Measurements from ENCODE around the gene SORCS2. TPM values are rescaled to one million over a fixed set of nuclear protein-coding genes. Genes with fewer than 3 reads are reported as not detected.

The SORCS2 gene
- total and polyA plus RNA-seq, 2 of the 13 experiments (the other 11 are each of a cell fraction or from before 2014, with no cell fraction given) = 0.82 to 1.0 TPM

DNA sequence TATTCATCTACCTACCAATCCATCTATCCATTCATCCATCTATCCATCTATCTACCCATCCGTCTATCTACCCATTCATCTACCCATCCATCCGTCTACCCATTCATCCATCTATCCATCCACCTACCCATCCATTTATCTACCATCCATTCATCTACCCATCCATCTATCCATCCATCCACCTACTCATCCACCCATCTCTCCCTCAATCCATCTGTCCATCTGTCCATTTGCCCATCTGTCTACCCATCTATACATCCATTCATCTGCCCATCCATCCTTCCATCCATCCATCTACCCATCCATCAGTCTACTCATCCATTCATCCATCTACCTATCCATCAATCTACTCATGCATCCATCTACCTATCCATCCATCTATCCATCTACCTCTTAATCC is 369.2 kb downstream of the SORCS2 start:
- 76% methylated on average over 2 of the region's 2 CpGs for WGBS (ENCODE audit: low lambda C conversion rate)
- ChIA-PET CTCF (ENCODE audit: low intra/inter-chr PET ratio, low total read pairs) (no interaction called here), POLR2A (no interaction called here)
- 0 out of 2 replicates have a peak, but pooled peaks cover under 1% of the 10 kb centered on the region for H3K9me3 ChIP-seq (ENCODE audit: low read length)
- H3K4me1 ChIP-seq (ENCODE audit: insufficient read depth, low read length) = peaks cover 45% of the 10 kb centered on the region
- DNase-seq (ENCODE audit: low spot score) (no peak), ATAC-seq (no peak), FAIRE-seq (no peak)
- TF ChIP-seq ZNF44 (CRISPR knock-in tag; IDR thresholded peaks at IDR 0.05) (no peak), NBN (conservative IDR thresholded peaks at IDR 0.05) (0 out of 2 replicates have a peak, but pooled peaks have one; percentile 25), ZNF543 (CRISPR knock-in tag; IDR thresholded peaks at IDR 0.05) (no peak), SRSF9 (IDR thresholded peaks at IDR 0.05; ENCODE audit: borderline replicate concordance, insufficient read depth, low read depth, low read length, poor library complexity, severe bottlenecking) (no peak)
- TF ChIP-seq, protein P1, sequence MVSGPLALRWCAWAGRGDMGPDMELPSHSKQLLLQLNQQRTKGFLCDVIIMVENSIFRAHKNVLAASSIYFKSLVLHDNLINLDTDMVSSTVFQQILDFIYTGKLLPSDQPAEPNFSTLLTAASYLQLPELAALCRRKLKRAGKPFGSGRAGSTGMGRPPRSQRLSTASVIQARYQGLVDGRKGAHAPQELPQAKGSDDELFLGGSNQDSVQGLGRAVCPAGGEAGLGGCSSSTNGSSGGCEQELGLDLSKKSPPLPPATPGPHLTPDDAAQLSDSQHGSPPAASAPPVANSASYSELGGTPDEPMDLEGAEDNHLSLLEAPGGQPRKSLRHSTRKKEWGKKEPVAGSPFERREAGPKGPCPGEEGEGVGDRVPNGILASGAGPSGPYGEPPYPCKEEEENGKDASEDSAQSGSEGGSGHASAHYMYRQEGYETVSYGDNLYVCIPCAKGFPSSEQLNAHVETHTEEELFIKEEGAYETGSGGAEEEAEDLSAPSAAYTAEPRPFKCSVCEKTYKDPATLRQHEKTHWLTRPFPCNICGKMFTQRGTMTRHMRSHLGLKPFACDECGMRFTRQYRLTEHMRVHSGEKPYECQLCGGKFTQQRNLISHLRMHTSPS (CRISPR knock-in tag; IDR thresholded peaks at IDR 0.05; ENCODE audit: low read depth) = no peak
- no peak overlapping the region for H3K9ac ChIP-seq (ENCODE audit: insufficient read depth, low read depth, low read length)
- no peak overlapping the region for H3K27ac ChIP-seq (ENCODE audit: extremely low read length, insufficient read depth, low read length)
- H3K36me3 ChIP-seq (replicated peaks in 1 of 2; ENCODE audit: control insufficient read depth in 1 of 2, insufficient read depth in 2 of 2, low read length in 2 of 2) = no peaks in the 10 kb centered on the region
- BruUV-seq (replicated peaks) = no TSS peak
- no peak overlapping the region for H3K4me3 ChIP-seq (replicated peaks in 1 of 3; ENCODE audit: insufficient read depth in 1 of 3, low read depth in 2 of 3, low read length in 3 of 3)
- no peaks in the 10 kb centered on the region for H4K20me1 ChIP-seq (ENCODE audit: insufficient read depth, low read length)
- no peak overlapping the region for H2AFZ ChIP-seq (ENCODE audit: low read length)
- H3K79me2 ChIP-seq (ENCODE audit: insufficient read depth, low read length) = no peaks in the 10 kb centered on the region
- intact Hi-C loops (cut with micrococcal nuclease; ENCODE audit: unreplicated experiment) (no loop called here), in situ Hi-C loops (cut with HindIII; ENCODE audit: extremely low pct_ligation_motif_present, low pct_unique_long_range_greater_than_20kb) (no loop called here)
- no peaks in the 10 kb centered on the region; a peak in 1 of 5 replicates for H3K27me3 ChIP-seq (ENCODE audit: control insufficient read depth in 1 of 2, insufficient read depth in 2 of 2, low read length in 2 of 2)
- H3K4me2 ChIP-seq (ENCODE audit: low read depth, low read length) = no peak overlapping the region

DNA sequence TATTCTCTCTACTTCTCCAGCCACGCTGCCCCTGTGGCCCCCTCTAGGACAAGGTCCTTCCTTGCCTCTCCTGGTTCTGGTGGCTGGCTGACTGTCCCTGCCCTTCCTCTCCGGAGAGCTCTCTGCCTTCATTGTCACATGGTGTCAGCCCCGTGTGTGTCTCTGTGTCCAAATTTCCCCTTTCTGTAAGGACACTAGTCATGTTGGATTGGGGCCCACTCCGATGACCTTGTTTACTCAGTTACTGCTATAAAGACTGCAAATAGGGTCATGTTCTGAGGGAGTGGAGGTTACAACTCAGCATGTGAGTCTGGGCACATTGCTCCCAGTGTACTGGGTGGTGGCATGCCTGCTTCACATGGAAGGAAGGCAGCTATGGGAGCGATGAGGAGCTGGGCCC is 371.9 kb downstream of the SORCS2 start:
- in situ Hi-C loops (cut with HindIII; ENCODE audit: extremely low pct_ligation_motif_present, low pct_unique_long_range_greater_than_20kb) (no loop called here), intact Hi-C loops (cut with micrococcal nuclease; ENCODE audit: unreplicated experiment) (no loop called here)
- no peaks in the 10 kb centered on the region for H3K36me3 ChIP-seq (replicated peaks in 1 of 2; ENCODE audit: control insufficient read depth in 1 of 2, insufficient read depth in 2 of 2, low read length in 2 of 2)
- H3K27me3 ChIP-seq (ENCODE audit: control insufficient read depth in 1 of 2, insufficient read depth in 2 of 2, low read length in 2 of 2) = no peaks in the 10 kb centered on the region; a peak in 1 of 5 replicates
- no peaks in the 10 kb centered on the region for H4K20me1 ChIP-seq (ENCODE audit: insufficient read depth, low read length)
- FAIRE-seq (no peak), DNase-seq (ENCODE audit: low spot score) (peak; percentile 9), ATAC-seq (peak; percentile 63)
- H3K9me3 ChIP-seq (ENCODE audit: low read length) = no peaks in the 10 kb centered on the region
- 6% methylated on average over 3 of the region's 5 CpGs for WGBS (ENCODE audit: low lambda C conversion rate)
- peak overlapping the region; percentile 40 for H3K4me2 ChIP-seq (ENCODE audit: low read depth, low read length)
- no peak overlapping the region for H2AFZ ChIP-seq (ENCODE audit: low read length)
- H3K9ac ChIP-seq (ENCODE audit: insufficient read depth, low read depth, low read length) = peak overlapping the region; percentile 23; the same call in 1 of the 2 replicates
- no peak overlapping the region; a peak in 1 of 6 replicates for H3K4me3 ChIP-seq (replicated peaks in 1 of 3; ENCODE audit: insufficient read depth in 1 of 3, low read depth in 2 of 3, low read length in 3 of 3)
- no TSS peak for BruUV-seq (replicated peaks)
- H3K4me1 ChIP-seq (ENCODE audit: insufficient read depth, low read length) = peaks cover 35% of the 10 kb centered on the region
- no peaks in the 10 kb centered on the region for H3K79me2 ChIP-seq (ENCODE audit: insufficient read depth, low read length)
- ChIA-PET POLR2A (no interaction called here), CTCF (ENCODE audit: low intra/inter-chr PET ratio, low total read pairs) (no interaction called here)
- H3K27ac ChIP-seq (ENCODE audit: extremely low read length, insufficient read depth, low read length) = peak overlapping the region; percentile 44
- TF ChIP-seq ZNF138 (CRISPR knock-in tag; IDR thresholded peaks at IDR 0.05; ENCODE audit: low read depth) = no peak
- no peak for TF ChIP-seq MIER3 (CRISPR knock-in tag; IDR thresholded peaks at IDR 0.05; ENCODE audit: borderline replicate concordance)
- TF ChIP-seq, protein P2, sequence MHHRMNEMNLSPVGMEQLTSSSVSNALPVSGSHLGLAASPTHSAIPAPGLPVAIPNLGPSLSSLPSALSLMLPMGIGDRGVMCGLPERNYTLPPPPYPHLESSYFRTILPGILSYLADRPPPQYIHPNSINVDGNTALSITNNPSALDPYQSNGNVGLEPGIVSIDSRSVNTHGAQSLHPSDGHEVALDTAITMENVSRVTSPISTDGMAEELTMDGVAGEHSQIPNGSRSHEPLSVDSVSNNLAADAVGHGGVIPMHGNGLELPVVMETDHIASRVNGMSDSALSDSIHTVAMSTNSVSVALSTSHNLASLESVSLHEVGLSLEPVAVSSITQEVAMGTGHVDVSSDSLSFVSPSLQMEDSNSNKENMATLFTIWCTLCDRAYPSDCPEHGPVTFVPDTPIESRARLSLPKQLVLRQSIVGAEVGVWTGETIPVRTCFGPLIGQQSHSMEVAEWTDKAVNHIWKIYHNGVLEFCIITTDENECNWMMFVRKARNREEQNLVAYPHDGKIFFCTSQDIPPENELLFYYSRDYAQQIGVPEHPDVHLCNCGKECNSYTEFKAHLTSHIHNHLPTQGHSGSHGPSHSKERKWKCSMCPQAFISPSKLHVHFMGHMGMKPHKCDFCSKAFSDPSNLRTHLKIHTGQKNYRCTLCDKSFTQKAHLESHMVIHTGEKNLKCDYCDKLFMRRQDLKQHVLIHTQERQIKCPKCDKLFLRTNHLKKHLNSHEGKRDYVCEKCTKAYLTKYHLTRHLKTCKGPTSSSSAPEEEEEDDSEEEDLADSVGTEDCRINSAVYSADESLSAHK (CRISPR knock-in tag; IDR thresholded peaks at IDR 0.05; ENCODE audit: borderline replicate concordance) = no peak
- no peak for TF ChIP-seq ZNF530 (CRISPR knock-in tag; IDR thresholded peaks at IDR 0.05; ENCODE audit: low read depth)
- TF ChIP-seq PAF1 (CRISPR knock-in tag; IDR thresholded peaks at IDR 0.05) = no peak
- TF ChIP-seq AHR (CRISPR knock-in tag; IDR thresholded peaks at IDR 0.05) = no peak
- TF ChIP-seq ZNF724P (CRISPR knock-in tag; IDR thresholded peaks at IDR 0.05; ENCODE audit: borderline replicate concordance) = no peak
- no peak for TF ChIP-seq JUND (CRISPR knock-in tag; IDR thresholded peaks at IDR 0.05)
- no peak for TF ChIP-seq STAG1 (CRISPR knock-in tag; IDR thresholded peaks at IDR 0.05)
- 0 out of 2 replicates have a peak, but pooled peaks have one; percentile 27 for TF ChIP-seq MED1 (CRISPR knock-in tag; IDR thresholded peaks at IDR 0.05)
- TF ChIP-seq TBP (CRISPR knock-in tag; IDR thresholded peaks at IDR 0.05) = no peak
- no peak for TF ChIP-seq SALL2 (CRISPR knock-in tag; IDR thresholded peaks at IDR 0.05)
